ENCODE data around the gene RPS26.
A peak's percentile ranks its signal among the peaks of the same experiment; 100 is the strongest.
"Not testable (repeated sequence)": the region's sequence is repeated elsewhere in the genome, so short reads cannot be mapped to it uniquely, and the experiment has no call there.

RPS26 gene

DNA sequence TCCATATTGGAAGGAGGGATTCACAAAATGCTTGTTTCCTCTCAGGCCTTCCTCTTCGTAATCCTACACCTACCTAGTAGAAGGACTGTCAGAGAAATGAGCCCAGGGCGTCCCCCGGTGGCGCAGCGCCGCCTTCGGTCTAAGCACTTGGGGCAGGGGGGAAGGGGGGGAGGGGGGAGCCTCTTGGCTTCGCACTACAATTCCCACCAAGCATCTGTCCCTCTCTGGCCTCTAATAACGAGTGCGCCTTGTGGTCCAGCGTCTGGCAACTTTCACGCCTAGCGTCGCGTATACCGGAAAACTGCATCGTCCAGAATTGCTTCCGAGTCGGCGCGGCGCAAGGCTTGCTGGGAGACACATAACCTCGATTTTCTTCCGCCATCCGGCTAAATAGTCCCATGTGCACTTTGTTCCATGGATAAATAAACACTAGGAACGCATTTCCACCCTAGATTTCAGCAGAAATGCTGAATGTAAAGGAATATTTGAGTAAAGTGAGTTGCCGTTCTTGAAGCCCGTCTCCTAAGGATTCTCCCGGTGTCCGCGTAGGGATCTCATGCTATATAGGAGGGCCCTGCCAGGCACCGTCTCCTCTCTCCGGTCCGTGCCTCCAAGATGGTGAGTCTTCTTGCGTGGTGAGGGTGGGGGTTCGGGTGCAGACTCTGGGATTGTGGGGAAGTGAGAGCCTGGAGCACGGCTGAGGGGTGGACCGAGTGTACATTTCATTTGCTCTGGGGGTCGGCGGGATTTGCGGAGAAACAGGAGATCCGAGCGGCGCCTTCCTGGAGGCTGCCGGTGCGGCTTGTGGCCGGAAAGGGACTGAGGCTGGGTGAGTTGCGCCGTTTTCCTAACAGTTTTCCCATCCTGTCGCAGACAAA, at the start of gene RPS26:
Gene RPS26 (plus strand): TSS at position 367 of the 878 bp plus-strand sequence. CDS start 249 bp downstream, at position 616.
- DNase-seq (ENCODE audit: low spot score), result peak; percentile 100

DNA sequence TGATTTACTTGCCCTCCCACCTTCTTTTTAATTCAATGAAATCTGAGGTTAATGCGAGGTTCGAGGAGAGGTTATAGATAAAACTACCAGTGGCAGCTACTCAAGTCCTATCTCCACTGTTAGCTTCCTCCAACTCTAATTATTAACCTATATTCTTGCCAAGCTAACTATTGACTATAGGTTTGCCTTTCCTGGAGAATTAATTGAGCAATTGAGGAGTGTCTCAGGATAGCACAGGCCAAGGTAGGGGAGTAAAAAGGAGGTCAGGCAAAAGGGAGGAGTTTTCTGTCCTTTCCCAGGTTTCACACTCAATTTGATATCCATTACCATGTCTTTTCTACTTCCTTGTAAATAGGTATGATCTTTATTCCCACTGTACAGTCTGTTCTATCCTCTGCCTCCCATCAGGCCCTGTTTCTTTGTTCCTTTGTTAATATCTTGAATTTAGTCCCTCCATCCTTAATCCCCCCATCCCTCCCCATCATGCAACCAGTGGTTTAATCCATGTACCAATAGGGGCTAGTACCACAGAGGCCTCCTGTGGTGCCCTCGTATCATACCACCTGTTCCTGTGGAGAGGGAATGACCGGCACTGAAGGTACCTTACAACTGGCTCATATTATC, 48.4 kb upstream of the RPS26 start:
- DNase-seq (ENCODE audit: low spot score), result no peak

DNA sequence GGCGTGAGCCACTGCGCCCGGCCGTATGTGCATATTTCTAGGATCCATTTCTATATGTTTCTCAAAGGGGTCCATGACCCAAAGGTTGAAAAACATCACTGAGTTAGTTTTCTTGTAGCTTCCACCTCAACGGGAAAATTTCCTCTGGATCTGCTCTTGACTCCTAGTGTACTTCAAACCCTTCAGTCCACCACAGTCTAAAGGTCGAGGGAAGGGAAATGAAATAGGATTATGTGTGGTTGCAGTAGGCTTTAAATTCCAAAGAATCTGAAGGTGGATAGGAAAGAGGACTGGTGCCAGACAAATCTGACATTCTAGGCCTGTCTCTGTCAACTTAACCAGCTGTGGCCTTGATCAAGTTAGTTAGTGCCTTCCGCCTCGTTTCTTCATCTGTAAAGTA, 46.4 kb upstream of the RPS26 start:
- no peak for DNase-seq (ENCODE audit: low spot score)

DNA sequence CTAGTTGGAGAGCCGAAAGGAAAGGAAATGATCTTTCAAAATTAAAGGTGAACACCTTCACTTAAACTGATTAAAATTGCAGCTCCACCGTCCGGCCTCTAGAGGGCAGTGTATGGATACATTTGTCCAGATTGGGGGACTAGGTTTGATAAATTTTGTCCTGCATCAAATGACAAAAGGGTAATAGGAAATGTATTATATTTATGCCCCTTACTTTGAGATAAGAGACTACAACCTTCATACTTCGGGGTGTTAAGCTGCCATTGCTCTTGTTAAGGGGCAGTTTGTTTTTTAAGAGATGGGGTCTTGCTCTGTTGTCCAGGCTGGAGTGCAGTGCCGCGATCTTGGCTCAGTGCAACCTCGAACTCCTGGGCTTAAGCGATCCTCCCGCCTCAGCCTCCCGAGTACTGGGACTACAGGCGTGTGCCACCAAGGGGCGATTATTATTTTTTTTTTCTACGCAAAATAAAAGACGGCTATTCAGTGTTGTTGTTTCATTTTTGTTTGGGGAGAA, 45.5 kb upstream of the RPS26 start:
- peak; percentile 83 for DNase-seq (ENCODE audit: low spot score)

DNA sequence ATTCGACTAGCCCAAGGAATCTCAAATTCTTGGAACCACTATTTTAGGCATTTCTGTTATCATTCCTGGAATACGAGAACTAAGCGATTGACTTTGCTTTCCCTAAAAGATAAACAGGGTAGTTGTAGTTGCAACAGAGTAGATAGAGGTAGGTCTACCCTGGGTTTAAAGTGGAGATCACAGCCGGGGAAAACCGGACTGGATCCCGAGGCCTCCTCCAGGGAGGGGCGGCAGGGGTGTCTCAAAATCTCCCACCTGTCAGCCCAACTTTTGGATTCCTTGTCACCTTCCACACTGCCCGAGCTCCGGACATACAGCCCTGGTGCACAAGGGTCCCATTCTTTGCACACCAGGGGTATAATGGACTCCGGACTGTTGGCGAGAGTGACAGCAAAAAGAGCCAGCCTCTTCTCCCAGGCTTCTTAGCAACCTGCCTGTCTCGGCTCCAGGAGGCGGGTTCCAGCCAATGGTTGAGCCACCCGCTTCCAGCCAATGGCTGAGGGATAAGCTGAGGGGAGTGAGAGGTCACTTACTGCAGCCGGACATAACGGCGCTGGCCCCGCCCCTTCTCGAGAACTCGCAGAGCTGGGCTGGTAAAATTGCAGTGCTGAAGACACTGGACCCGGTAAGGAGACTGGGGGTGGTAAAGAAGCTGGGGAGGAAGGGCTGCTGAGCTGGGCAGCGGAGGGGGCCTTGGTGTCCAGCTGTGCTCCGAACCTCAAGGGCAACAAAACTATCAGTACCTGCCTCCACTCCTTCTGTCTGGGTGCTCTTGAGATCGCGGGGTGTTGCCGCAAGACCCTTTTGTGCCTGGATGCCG, 44.8 kb upstream of the RPS26 start, which contains the start of gene SUOX:
Gene SUOX (plus strand): TSS at position 562 of the 820 bp plus-strand sequence. CDS start 4,946 bp downstream, outside the sequence.
- DNase-seq (ENCODE audit: low spot score), result peak; percentile 98

DNA sequence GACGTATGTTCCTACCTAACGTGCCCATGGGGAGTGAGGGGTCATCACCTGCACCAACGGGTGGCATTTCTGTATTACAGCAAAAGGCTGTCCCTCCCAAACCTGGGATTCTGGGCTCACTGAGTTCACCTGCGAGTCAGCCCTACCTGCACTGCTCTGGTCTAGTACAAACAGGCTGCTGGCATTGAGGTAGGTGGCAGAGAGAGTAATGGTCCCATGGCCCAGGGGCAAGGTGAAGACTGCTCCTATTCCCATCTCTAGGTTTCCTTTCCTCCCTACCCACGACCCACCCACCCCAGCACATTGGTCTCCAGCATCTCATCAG, 44.2 kb upstream of the RPS26 start:
- no peak for DNase-seq (ENCODE audit: low spot score)

DNA sequence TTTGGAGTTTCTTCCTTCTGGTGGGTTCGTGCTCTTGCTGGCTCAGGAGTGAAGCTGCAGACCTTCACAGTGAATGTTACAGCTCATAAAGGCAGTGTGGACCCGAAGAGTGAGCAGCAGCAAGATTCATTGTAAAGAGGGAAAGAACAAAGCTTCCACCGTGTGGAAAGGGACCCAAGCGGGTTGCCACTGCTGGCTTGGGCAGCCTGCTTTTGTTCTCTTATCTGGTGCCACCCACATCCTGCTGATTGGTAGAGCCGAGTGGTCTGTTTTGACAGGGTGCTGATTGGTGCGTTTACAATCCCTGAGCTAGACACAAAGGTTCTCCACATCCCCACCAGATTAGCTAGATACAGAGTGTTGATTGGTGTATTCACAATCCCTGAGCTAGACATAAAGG, 42.2 kb upstream of the RPS26 start:
- DNase-seq (ENCODE audit: low spot score), result not testable (repeated sequence)

DNA sequence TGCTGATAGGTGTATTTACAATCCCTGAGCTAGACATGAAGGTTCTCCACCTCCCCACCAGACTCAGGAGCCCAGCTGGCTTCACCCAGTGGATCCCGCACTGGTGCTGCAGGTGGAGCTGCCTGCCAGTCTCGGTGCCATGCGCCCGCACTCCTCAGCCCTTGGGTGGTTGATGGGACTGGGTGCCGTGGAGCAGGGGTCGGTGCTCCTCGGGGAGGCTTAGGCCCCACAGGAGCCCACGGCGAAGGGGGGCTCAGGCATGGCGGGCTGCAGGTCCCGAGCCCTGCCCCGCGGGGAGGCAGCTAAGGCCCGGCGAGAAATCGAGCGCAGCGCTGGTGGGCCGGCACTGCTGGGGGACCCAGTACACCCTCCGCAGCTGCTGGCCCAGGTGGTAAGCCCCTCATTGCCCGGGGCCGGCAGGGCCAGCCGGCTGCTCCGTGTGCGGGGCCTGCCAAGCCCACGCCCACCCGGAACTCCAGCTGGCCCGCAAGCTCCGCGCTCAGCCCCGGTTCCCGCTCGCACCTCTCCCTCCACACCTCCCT, 41.6 kb upstream of the RPS26 start:
- DNase-seq (ENCODE audit: low spot score), result not testable (repeated sequence)

DNA sequence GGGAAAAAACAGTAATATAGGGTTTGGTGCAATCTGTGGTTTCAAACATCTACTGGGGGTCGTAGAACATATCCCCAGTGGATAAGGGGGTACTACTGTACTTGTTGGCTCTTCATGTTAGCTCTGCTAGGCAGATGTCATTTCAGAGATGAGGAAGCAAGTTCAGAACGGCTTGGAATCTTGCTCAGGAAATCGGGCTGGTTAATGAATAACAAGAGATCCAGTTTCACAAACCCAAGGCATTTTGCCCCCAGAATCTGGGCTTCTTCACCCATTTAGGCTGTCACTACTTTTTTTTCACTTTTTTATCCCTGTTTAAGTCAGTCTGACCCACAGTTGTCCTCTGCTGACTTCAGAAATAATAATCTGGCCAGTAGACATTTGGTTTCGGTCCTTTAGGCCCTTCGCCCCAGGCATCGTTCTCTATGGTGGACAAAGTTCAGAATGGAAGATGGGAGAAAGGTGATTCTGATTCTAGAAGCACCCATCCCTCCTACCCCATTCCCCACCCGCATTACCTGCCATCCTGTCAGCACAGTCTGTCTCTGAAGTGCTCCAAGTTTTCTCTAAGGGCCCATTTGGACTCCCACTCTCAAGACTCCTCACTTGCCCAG, 40.1 kb upstream of the RPS26 start:
- DNase-seq (ENCODE audit: low spot score), result no peak

DNA sequence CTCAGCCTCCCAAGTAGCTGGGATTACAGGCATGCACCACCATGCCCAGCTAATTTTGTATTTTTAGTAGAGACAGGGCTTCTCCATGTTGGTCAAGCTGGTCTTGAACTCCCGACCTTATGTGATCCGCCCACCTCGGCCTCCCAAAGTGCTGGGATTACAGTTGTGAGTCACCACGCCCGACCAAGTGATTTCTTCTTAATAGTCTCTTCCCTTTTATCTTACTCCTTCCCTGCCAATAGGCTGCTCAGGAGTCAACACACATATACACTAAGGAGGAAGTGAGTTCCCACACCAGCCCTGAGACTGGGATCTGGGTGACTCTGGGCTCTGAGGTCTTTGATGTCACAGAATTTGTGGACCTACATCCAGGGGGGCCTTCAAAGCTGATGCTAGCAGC, 38.3 kb upstream of the RPS26 start:
- DNase-seq (ENCODE audit: low spot score), result not testable (repeated sequence)

DNA sequence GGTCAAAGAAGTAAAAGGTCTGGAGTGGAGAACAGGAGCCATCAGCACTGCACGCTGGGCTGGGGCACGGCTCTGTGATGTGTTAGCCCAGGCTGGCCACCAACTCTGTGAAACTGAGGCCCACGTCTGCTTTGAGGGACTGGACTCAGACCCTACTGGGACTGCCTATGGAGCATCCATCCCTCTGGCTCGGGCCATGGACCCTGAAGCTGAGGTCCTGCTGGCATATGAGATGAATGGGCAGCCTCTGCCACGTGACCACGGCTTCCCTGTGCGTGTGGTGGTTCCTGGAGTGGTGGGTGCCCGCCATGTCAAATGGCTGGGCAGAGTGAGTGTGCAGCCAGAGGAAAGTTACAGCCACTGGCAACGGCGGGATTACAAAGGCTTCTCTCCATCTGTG, 37.5 kb upstream of the RPS26 start:
- DNase-seq (ENCODE audit: low spot score), result no peak

DNA sequence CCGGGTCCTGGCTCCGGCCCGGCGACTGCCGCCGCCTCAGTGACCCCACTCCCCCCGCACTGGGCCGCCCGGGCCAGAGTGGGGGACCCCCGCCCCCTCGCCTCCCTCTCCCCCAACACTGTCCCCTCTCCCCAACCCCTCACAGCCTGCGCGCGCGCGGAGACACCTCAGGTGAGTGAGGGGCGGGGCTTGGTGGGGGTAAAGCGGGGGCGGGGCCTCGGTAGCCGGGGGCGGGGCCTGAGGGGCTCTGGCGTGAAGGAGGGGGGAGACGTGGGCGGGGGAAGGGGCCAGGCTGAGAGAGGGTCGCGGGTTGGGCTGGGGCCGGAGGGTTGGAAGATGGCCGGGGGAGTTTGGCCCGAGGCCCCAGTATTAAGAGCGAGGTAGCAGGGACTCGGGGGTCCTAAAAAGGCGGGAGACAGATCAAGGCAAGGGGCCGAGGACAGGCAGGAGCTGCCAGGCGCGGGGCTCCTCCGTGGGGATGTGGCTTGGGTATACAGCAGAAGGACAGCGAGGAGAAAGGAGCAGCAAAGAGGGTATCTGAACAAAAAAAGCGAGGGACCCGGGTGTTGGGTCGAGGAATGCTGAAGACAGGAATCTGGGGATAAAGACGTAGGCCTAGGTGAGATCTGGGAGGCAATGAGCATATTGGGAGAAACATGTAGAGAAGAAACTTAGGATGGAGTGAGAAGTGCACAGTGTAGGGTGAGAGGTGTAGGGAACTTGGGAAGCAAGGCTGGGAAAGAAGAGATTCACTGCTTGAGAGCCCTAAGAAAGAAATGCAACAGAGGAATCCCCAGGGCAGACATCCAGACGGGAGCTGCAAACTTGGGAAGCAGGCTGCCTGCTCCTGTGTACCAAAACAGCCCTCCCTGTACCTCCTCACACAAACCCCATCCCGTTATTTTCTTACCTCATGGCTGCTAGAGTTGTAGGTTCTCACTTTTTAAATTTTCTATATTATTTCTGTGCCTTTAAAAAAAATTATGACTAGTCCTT, 33.9 kb upstream of the RPS26 start:
- DNase-seq (ENCODE audit: low spot score), result peak; percentile 19

DNA sequence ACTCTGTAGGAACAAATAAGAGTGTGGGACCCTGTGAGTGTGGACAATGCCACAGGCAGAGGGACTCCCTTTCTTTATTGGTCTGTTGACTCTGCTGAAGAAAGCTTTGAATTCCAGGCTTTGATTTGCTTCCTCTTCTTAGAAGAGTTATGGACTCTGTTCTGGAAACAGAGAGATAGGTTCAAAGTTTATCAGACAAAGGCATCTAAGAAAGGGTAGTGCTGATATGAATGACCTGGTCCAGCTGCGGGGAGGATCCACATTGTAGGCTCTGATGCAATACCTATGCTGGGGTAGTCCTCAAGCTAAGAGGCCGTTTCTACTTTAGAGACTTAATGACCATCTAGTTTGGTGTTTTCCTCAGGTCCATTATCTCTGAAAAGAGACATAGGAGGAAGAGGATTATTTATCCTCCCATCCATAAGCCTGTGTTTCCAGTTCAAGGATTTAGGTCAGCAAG, 31.6 kb upstream of the RPS26 start:
- DNase-seq (ENCODE audit: low spot score), result no peak

DNA sequence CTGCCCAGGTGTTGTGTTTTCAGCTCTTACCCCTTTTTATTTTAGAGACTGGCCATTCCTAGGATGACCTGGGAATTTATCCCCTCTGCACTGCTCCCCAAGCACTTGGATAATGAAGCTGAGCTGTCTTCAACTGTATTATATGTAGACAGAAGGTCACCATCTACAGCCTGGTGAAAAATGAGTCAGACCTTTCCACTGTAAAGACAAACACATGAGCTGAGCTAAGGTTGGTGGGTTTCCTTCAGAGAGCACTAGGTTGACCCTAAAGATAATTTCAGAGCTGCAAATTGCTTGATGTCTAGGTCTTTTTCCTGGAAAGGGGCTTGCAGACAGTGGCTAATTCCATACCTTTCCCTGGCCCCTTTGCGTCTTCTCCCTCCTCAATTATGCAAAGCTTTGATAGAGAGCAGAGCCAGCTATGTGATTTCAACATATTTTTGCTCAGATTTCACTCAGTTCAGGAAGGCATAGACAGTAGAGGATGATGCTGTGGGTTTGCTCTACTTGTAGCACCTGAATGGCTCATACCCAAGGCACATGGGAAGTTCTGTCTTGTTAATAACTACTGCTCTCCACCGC, 30.1 kb upstream of the RPS26 start:
- DNase-seq (ENCODE audit: low spot score), result no peak

DNA sequence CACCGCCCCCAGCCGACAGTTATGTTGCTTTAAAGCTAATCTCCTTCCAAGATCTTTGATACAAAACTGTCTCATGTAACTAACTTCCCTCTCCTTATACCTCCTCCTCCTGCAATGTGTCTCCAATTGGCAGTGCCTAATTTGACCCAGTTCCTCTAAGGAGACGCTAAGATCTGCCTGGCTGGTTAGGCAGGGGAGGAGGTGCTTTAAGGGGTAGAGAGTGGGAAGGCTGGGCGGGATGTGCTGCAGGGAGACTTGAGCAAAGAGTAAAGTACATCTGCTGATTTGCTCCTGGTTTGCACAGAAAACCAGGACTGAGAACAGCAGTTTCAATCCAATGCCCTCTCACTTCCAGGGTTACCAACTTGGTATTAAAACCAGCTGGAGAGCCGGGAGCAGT, 28.2 kb upstream of the RPS26 start:
- DNase-seq (ENCODE audit: low spot score), result no peak

DNA sequence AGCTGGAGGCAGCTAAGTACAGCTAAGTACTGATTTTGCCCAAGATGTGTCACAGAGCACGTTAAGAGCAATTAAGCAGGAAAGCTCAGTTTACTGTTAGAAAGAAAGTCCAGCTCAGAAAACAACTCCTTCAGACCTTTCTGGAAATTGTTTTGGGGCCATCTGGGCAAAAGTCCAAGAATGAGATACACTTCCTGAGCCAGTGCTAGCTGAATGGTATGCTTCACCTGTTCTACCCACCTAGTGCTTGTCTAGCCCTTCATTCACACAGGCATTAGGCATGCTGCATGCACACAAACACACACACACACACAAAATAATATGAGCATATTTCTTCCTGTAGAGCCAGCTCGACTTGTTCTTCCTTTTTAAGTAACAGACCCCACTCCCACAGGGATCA, 27.5 kb upstream of the RPS26 start:
- no peak for DNase-seq (ENCODE audit: low spot score)

DNA sequence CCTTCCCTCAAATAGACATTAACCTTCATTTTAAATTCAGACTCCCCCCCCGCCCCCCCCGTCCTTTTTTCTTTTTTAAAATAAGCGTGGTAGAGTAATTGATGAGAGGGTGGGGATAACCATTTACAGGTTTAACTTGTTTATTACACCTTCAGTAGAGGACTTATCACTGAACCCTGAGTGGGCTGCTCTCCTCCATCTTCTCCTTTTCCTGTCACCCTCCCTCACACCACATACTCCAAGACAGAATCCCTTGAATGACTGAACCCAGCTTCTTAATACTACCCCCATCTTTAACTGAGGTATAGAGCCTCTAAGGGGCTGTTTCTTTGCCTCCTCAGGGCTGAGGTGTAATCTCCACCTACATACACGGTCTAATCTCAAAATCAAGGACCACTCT, 24.5 kb upstream of the RPS26 start:
- DNase-seq (ENCODE audit: low spot score), result no peak

DNA sequence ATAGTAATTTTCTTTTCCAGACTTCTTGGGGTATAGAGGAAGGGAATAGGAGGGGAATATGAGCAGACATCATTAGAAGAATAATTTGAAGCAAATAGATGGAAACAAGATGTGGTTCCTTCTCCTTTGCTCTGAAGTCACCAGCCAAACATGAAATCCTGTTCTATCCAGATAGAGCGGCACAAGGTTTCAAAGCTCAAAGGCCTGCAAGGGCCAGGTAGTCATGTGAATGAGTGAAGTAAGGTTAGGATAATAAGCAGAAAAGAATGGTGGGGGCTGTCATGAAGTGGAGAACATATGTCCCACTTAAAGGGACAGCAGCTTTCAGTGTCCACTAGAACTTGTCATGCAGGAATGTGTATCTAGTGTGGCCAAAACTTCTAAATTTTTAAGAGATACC, 23.4 kb upstream of the RPS26 start:
- no peak for DNase-seq (ENCODE audit: low spot score)

DNA sequence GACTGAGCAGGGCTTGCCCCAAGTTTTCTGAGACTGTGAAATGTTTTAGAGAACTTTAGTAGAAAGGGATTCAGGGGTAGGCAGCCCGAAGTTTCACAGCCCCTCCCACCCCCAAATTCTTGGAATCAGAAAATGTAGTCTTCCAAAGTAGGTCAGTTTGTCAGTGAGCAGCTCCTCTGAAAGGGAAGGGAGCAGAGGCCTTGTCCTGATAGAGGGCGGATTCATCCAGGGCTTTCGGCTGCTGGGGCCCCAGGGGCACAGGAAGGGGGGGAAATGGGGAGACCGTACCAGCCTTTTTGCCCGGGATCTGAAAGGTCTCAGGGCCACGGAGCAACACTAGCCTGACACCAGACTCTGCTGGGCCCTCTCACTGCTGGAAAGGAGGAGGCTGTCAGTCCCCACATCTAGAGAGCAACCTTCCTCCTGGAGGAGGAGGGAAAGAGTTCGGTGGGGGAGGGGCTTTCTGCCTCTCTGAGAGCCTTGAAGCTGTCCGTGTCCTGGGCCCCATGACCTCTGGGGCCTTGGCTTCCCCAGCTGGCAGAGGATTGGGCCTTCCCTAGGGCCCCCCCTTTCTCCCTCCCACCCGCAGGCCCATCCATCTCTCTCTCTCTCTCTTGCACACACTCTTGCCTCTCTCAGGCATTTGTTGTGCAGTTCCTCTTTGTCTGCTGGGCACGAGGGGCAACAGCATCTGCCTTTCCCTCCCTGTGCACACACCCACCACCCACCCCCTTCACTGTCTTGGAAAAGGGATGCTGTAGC, 21.1 kb upstream of the RPS26 start, which contains the start of gene IKZF4:
Gene IKZF4 (plus strand): TSS at position 621 of the 762 bp plus-strand sequence. CDS start 451 bp downstream, outside the sequence.
- no peak for DNase-seq (ENCODE audit: low spot score)
